ENCODE results near the gene PNPLA5.
A peak's percentile ranks its signal among the peaks of the same experiment; 100 is the strongest.
"Not testable (repeated sequence)": the region's sequence is repeated elsewhere in the genome, so short reads cannot be mapped to it uniquely, and the experiment has no call there.

Gene PNPLA5

GRCh38 chr22:43881091-43882061 lies 10.4 kb downstream of the PNPLA5 start:
- DNase-seq (ENCODE audit: low spot score) = no peak

GRCh38 chr22:43880541-43880991 lies 11.2 kb downstream of the PNPLA5 start:
- no peak for DNase-seq (ENCODE audit: low spot score)

DNA sequence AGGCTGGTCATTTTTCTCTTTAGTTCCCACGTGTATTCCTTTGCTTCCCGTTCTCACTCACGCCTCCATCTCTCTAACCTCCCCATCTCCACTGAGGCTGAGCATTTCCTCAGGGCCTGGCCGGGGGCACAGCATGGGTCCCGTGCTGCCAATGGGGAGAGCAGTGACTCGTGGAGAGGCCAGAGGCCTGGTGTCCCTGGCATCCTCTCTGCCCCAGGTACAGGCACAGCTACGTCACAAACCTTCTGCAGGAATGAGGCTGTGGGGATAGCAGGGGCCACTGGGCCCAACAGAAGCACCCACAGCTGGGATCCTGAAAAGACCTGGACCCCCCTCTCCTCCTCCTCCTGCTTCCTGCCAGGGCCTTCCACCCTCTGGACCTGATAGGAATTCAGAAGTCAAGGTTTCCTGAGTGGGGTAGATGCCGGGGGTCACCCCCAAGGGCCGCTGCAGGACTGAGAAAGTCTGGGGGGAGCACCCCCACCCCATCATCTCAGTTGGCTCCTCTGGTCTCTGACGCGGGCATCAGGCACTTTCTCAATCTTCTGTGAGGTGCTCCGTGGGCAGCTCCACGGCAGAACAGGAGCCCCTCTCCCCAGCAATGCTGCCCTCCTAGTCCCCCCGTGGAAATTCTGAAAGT lies 11.8 kb downstream of the PNPLA5 start:
- no peak for DNase-seq (ENCODE audit: low spot score)

DNA sequence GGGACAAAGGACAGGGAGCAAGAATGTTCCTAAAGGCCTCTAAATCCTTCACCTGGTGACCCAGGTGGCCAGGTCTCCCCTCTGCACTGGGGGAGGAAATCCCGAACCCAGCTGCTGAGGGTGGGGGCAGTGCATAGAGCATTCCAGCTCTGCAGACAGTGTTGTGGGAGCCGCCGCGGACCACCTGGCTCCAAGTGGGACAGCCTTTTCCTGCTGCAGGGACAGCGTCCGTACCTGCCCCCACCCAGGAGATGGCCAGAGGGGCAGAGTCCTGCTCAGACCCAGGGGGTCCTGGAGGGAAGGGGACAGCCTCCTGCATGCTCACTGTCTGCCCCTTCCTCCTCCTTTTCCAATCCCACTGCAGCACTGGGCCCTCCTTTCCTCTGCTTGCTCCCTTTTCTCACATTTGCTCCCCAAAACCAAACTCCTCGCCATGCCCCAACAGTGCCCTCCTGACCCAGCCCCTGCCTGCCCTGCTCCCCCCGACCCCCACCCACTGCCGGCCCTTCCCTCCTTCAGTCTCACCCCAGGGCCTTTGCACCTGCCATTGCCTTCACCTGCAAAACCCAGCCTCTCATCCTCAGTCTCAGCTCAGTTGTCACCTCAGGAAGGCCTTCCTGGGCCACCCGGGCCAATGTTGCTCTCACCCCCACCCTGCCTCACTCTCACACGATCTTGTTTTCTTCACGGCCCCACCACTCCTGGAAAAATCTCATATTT lies 12.8 kb downstream of the PNPLA5 start:
- no peak for DNase-seq (ENCODE audit: low spot score)

- DNase-seq (ENCODE audit: low spot score) = no peak
Measured at GRCh38 chr22:43878079-43878795, 13.6 kb downstream of the PNPLA5 start.

DNA sequence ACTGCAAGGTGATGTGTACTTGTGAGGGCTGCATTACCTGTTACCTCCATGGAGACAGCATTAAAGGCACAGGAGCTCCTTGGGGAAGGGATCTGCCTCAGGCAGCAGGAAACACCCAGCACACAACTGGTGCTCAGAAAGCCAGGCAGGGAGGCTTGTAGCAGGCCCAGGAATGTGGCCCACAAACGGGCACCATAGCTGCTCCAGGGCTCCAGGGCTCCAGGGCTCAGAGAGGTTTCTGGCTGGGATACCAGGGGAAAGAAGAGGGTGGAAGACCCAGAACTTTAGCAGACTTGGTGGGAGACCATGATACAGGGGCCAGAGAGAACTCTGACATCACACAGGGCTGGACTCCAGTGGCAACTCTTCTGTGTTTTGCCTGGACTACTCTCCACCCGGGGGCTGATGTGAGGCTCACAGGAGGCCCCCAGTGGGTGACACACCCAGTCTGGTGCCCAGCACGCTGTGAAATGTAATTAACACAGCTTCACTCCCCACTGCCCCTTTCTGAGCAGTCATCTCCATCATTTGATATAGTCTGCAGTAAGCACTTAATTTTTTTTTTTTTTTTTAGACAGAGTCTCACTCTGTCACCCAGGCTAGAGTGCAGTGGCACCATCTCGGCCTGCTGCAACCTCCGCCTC lies 14.8 kb downstream of the PNPLA5 start:
- no peak for DNase-seq (ENCODE audit: low spot score)

GRCh38 chr22:43869799-43870198 lies 22.0 kb downstream of the PNPLA5 start:
- DNase-seq (ENCODE audit: low spot score) = no peak

- DNase-seq (ENCODE audit: low spot score) = not testable (repeated sequence)
Measured at GRCh38 chr22:43869001-43869400, 22.8 kb downstream of the PNPLA5 start.

GRCh38 chr22:43867839-43868635 lies 23.8 kb downstream of the PNPLA5 start:
- peak; percentile 29 for DNase-seq (ENCODE audit: low spot score)

DNA sequence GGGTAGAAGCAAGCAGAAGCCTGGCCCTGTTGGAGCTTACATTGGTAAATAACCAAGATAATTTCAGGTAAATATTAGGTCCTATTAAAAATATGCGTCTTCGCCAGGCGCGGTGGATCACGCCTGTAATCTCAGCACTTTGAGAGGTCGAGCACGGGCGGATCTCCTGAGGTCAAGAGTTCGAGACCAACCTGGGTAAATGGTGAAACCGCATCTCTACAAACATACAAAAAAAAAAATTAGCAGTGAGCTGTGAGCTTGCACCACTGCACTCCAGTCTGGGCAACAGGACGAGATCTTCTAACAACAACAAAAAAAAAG lies 29.0 kb downstream of the PNPLA5 start:
- DNase-seq (ENCODE audit: low spot score) = no peak

GRCh38 chr22:43862074-43862881 lies 29.5 kb downstream of the PNPLA5 start, which contains the start of gene SULT4A1:
Gene SULT4A1, minus strand, starts transcription at chr22:43862513. Its CDS starts 131 bp downstream, at chr22:43862382.
- DNase-seq (ENCODE audit: low spot score) = peak; percentile 70

DNA sequence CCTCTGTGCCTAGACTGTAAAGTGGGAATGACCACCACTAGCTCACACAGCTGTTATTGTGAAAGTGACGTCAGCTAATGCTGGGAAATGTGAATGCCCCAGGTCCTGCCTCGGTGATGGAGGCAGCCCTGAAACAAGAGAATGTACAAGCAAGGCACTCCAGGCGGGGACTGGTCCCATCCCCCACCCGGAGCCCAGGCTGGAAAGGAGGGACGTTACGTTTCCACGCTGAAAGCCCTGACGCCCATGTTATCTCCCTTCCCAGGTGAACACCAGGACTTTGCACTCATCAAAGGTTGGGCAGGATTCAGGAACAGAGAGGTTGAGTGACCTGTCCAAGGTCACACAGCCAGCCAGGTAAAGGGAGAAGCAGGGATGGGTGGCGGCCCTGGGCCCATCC lies 30.3 kb downstream of the PNPLA5 start:
- peak; percentile 24 for DNase-seq (ENCODE audit: low spot score)

DNA sequence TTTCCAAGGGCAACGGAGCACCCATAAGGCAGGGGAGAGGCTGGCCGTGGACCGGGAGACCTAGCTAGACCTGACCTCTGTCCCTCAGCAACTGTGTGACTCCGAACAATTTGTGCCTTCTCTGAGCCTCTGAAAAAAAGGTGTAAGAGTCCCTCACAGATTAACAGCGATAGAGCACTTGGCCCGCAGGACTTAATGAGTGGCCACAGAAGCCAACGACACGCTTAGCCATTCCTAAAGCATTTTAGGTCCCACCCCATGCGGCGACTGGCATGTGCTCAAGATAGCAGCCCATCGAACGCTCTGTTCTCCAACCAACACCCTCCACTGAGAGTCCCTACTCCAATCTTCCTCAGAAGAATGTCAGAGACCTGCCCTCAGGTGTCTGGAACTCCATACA lies 31.0 kb downstream of the PNPLA5 start:
- DNase-seq (ENCODE audit: low spot score) = no peak

- DNase-seq (ENCODE audit: low spot score) = no peak
Measured at GRCh38 chr22:43860126-43860525, 31.7 kb downstream of the PNPLA5 start.

DNA sequence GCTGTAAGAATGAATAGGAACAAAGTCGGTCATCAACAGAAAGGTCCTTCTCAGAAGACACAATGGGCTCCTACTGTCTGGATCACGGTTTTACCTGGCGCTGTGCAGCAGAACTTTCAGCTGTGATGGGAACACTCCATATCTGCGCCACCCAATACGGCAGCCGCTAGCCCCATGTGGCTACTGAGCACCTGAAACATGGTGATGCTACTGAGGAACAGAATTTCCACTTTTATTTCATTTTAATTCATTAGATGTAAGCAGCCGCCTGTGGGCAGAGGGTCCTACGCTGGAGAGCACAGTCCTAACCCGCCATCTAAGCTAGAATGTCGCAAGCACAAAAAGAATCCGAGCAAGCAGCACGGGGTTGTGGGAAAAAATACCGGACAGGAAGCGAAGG lies 32.2 kb downstream of the PNPLA5 start:
- DNase-seq (ENCODE audit: low spot score) = no peak

DNA sequence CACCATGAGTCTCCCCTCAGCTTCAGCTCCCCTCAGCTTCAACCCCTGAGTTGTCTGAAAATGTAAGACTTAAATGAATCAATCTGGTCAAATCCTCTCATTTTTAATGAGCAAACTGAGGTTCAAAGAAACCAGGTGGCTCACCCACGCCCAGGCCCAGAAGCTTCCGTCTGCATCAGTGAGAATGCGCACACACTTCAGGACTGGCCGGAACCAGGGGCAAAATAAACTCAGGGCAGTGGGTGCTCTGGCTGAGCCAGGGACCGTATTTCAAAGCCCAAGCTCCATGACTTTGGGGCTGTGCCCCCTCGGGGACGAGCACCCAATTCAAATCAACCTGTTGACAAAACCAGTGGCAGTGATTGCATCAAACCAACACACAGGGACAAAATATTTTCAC lies 32.6 kb downstream of the PNPLA5 start:
- DNase-seq (ENCODE audit: low spot score) = no peak

GRCh38 chr22:43858156-43858895 lies 33.5 kb downstream of the PNPLA5 start:
- DNase-seq (ENCODE audit: low spot score) = no peak

DNA sequence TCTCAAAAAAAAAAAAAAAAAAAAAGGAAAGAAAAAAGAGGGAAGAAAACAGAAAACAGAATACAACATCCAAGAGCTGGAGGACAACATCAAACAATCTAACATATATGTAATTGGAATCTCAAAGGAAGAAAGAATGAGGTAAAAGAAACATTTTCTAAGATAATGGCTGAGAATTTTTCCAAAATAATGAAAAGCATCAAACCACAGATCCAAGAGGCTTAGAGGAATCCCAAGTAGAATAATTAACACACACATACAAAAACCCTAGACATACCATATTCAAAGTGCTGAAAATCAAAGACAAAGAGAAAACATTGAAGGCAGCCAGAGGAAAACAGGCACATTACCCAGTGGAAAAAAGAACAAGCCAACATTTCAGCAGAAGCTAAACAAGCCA lies 34.4 kb downstream of the PNPLA5 start:
- DNase-seq (ENCODE audit: low spot score) = no peak

DNA sequence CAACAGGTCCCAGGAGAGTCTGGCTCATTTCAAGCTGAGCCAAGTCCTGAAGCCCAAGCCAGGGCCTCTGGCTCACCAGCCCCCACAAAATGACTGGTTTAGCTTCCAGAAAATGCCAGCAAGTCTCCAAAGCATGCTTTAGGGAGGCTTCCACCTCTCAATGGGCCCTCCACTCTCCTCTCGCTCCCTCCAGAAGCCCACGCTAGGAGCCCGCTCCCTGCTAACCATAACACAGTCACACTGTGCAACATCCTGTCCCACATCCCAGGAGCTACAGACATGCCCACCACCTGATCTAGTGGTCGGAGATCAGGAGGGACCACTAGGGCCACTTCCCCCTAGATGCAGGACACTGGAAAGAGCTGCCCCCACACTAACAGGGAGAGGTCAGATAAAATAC lies 36.4 kb downstream of the PNPLA5 start:
- DNase-seq (ENCODE audit: low spot score) = no peak
